ENCODE results near the gene CMTM8.

GRCh38 chr3:32376115-32376514 lies 137.6 kb downstream of the CMTM8 start:
- no peak for TF ChIP-seq CTCF (conservative IDR thresholded peaks at IDR 0.05 in 1 of 2, IDR thresholded peaks at IDR 0.05 in 1 of 2; ENCODE audit: low read depth in 1 of 2, low read length in 2 of 2)
- TF ChIP-seq EZH2 (IDR thresholded peaks at IDR 0.05; ENCODE audit: low read length, missing control alignments): no peak

Measured in fibroblast of lung (primary cell).